SK-N-SH treated with all-trans-retinoic acid at 6 μM for 48 hours (cell line): Measurements from ENCODE around the gene DOHH.

Experiments used
- RARB ChIP-seq: fragments of 250-450 bp; sonication (Bioruptor Pico); IDR thresholded peaks from 2 replicates; pipeline ENCODE4 v1.8.0; 2021; ENCODE audit warnings: mild to moderate bottlenecking, moderate library complexity
- SNAI2 ChIP-seq: fragments of 250-450 bp; sonication (Bioruptor Pico); IDR thresholded peaks from 2 replicates; pipeline ENCODE4 v1.5.0; 2020; ENCODE audit warnings: mild to moderate bottlenecking, moderate library complexity
- TOX ChIP-seq: fragments of 250-450 bp; sonication (Bioruptor Pico); IDR thresholded peaks from 2 replicates; pipeline ENCODE4 v1.8.0; 2021; ENCODE audit warnings: mild to moderate bottlenecking, moderate library complexity, borderline replicate concordance
- TF ChIP-seq, protein P1 (sequence below): fragments of 250-450 bp; sonication (Bioruptor Pico); IDR thresholded peaks from 2 replicates; pipeline ENCODE4 v1.5.1; 2021; ENCODE audit warnings: mild to moderate bottlenecking, moderate library complexity

DNA sequence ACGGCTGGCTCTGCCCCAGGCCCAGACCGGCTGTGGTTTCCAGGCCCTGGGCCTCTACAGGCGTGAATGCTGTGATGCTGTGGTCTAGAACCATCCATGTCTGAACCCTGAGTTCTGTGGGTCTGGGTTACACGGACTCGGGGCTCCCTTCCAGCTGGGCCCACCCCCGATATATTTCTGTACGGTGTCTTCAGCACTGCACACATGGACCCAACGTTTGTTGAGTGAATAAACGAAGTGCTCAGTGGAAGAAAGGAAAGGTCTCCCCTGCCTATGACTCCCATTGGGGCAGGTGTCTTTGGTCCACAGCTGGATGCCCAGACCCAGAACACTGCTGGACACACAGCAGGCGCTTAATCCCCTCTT is 45.2 kb upstream of the DOHH start:
- TF ChIP-seq, protein P1, sequence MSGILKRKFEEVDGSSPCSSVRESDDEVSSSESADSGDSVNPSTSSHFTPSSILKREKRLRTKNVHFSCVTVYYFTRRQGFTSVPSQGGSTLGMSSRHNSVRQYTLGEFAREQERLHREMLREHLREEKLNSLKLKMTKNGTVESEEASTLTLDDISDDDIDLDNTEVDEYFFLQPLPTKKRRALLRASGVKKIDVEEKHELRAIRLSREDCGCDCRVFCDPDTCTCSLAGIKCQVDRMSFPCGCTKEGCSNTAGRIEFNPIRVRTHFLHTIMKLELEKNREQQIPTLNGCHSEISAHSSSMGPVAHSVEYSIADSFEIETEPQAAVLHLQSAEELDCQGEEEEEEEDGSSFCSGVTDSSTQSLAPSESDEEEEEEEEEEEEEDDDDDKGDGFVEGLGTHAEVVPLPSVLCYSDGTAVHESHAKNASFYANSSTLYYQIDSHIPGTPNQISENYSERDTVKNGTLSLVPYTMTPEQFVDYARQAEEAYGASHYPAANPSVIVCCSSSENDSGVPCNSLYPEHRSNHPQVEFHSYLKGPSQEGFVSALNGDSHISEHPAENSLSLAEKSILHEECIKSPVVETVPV (CRISPR knock-in tag), result no peak
- TF ChIP-seq RARB, result no peak
- no peak for TF ChIP-seq SNAI2 (CRISPR knock-in tag)
- no peak for TF ChIP-seq TOX (CRISPR knock-in tag)
